IMR-90 (cell line): ENCODE results near the gene UGGT1. TPM values are rescaled to one million over a fixed set of nuclear protein-coding genes. Genes with fewer than 3 reads are reported as not detected.

Experiments used
- ATAC-seq: fragments of 200-7000 bp; cut with Tn5 transposase; 2 replicates; pipeline ENCODE4 v1.9.1; 2020; ENCODE audit warnings: low read depth, mild to moderate bottlenecking, moderate library complexity
- BruUV-seq: library from RNA; stranded (reverse); fragments of 400-500 nt; replicated peaks from 2 replicates; lab custom pipeline; 2021; lab: Mats Ljungman, UMichigan
- CTCF ChIA-PET: fragments of 300-600 bp; formaldehyde crosslinking; extraction: SDS; loops from one replicate; lab custom pipeline; 2021; ENCODE audit warnings: antibody characterized with exemption; lab: Yijun Ruan, JAX
- POLR2A ChIA-PET: fragments of 300-600 bp; sonication (Branson Sonifier 250); formaldehyde crosslinking; loops from one replicate; lab custom pipeline; 2022; ENCODE audit warnings: antibody characterized with exemption; ENCODE audit not compliant: unreplicated experiment; lab: Charles Lee
- DNase-seq: peaks from one replicate; pipeline ENCODE4 v3.0.0; 2013
- H2AFZ ChIP-seq: replicated peaks from 2 replicates; pipeline ENCODE3; 2013; ENCODE audit warnings: low read length, mild to moderate bottlenecking; ENCODE audit not compliant: poor library complexity
- H2AK5ac ChIP-seq: 2 replicates; pipeline ENCODE4 v1.6.1; 2013; ENCODE audit warnings: low read depth, low read length, inconsistent platforms
- H2AK9ac ChIP-seq: replicated peaks from 2 replicates; pipeline ENCODE3; 2013; ENCODE audit warnings: mild to moderate bottlenecking, low read depth, low read length, moderate library complexity; ENCODE audit not compliant: poor library complexity
- H2BK120ac ChIP-seq: 2 replicates; pipeline ENCODE4 v1.6.1; 2013; ENCODE audit warnings: low read depth, low read length, inconsistent platforms
- H2BK15ac ChIP-seq: 3 replicates; pipeline ENCODE4 v1.6.1; 2013; ENCODE audit warnings: low read depth, low read length, inconsistent platforms
- H2BK20ac ChIP-seq: 2 replicates; pipeline ENCODE4 v1.6.1; 2013; ENCODE audit warnings: low read depth, mild to moderate bottlenecking, inconsistent platforms, low read length, moderate library complexity
- H2BK5ac ChIP-seq: 2 replicates; pipeline ENCODE4 v1.6.1; 2013; ENCODE audit warnings: mild to moderate bottlenecking, low read depth, low read length, inconsistent platforms; ENCODE audit not compliant: poor library complexity, severe bottlenecking
- H3K14ac ChIP-seq: replicated peaks from 2 replicates; pipeline ENCODE4 v1.6.1; 2013; ENCODE audit warnings: low read depth, low read length, inconsistent platforms
- H3K18ac ChIP-seq: 2 replicates; pipeline ENCODE4 v1.6.1; 2013; ENCODE audit warnings: low read depth, low read length, control low read depth
- H3K23ac ChIP-seq: 2 replicates; pipeline ENCODE4 v1.6.1; 2013; ENCODE audit warnings: low read depth, low read length, inconsistent platforms
- H3K27ac ChIP-seq: 2 replicates; pipeline ENCODE4 v1.5.1; 2013; ENCODE audit warnings: mild to moderate bottlenecking, control low read depth, low read length; ENCODE audit not compliant: insufficient read depth
- H3K27me3 ChIP-seq: 2 replicates; pipeline ENCODE4 v1.6.1; 2013; ENCODE audit warnings: low read length; ENCODE audit not compliant: control insufficient read depth, insufficient read depth
- H3K36me3 ChIP-seq: 2 replicates; pipeline ENCODE4 v1.6.1; 2013; ENCODE audit warnings: low read length, mixed read lengths; ENCODE audit not compliant: control insufficient read depth, insufficient read depth
- H3K4ac ChIP-seq: 2 replicates; pipeline ENCODE4 v1.6.1; 2013; ENCODE audit warnings: low read depth, low read length, inconsistent platforms
- H3K4me1 ChIP-seq: 2 replicates; pipeline ENCODE4 v1.6.1; 2013; ENCODE audit warnings: low read length, mixed read lengths; ENCODE audit not compliant: control insufficient read depth, insufficient read depth
- H3K4me2 ChIP-seq: 2 replicates; pipeline ENCODE4 v1.6.1; 2013; ENCODE audit warnings: low read depth, mild to moderate bottlenecking, control low read depth, low read length, moderate library complexity
- H3K4me3 ChIP-seq: 2 replicates; pipeline ENCODE4 v1.5.1; 2013; ENCODE audit warnings: low read depth, mild to moderate bottlenecking, control low read depth, low read length, moderate library complexity; ENCODE audit not compliant: insufficient read depth
- H3K56ac ChIP-seq: 2 replicates; pipeline ENCODE4 v1.6.1; 2013; ENCODE audit warnings: low read length, inconsistent platforms; ENCODE audit not compliant: insufficient read depth; ENCODE audit errors: extremely low read depth
- H3K79me1 ChIP-seq, 2 experiments: 2 replicates each; pipeline ENCODE4 v1.6.1; 2013; ENCODE audit warnings: low read length in 2 of 2, inconsistent platforms in 1 of 2, low read depth in 1 of 2
- H3K9ac ChIP-seq: 2 replicates; pipeline ENCODE4 v1.6.1; 2013; ENCODE audit warnings: low read depth, low read length, control low read depth
- H3K9me1 ChIP-seq: 2 replicates; pipeline ENCODE4 v1.6.1; 2013; ENCODE audit warnings: low read length, inconsistent platforms; ENCODE audit not compliant: insufficient read depth
- H3K9me3 ChIP-seq: 2 replicates; pipeline ENCODE4 v1.6.1; 2013; ENCODE audit warnings: low read length; ENCODE audit not compliant: control insufficient read depth, insufficient read depth
- H4K20me1 ChIP-seq: 2 replicates; pipeline ENCODE4 v1.6.1; 2013; ENCODE audit warnings: low read length, inconsistent platforms; ENCODE audit not compliant: insufficient read depth
- H4K5ac ChIP-seq: 2 replicates; pipeline ENCODE4 v1.6.1; 2013; ENCODE audit warnings: mild to moderate bottlenecking, low read depth, low read length, control low read depth
- H4K8ac ChIP-seq, 2 experiments: 2 replicates each; pipeline ENCODE4 v1.6.1; 2013; ENCODE audit warnings: low read depth in 2 of 2, low read length in 2 of 2, control low read depth in 1 of 2, inconsistent platforms in 1 of 2
- H4K91ac ChIP-seq: 2 replicates; pipeline ENCODE4 v1.6.1; 2013; ENCODE audit warnings: low read depth, low read length, inconsistent platforms; ENCODE audit not compliant: insufficient read depth
- MAFK ChIP-seq: IDR thresholded peaks from 2 replicates; pipeline ENCODE4 v1.6.1; 2012; ENCODE audit warnings: low read depth, low read length, improper control_type of control experiment
- MXI1 ChIP-seq: IDR thresholded peaks from 2 replicates; pipeline ENCODE4 v1.6.1; 2012; ENCODE audit warnings: low read depth, mild to moderate bottlenecking, low read length, moderate library complexity, borderline replicate concordance
- WGBS, 2 experiments: methylation state at CpG; one replicate each; pipeline versions ENCODE4 v1.1.5 to v1.1.7; 2013; ENCODE audit warnings: missing lambda C conversion rate in 2 of 2; ENCODE audit not compliant: insufficient read length in 1 of 2; ENCODE audit errors: extremely low coverage in 2 of 2; 5-methylcytosine and 5-hydroxymethylcytosine counted together
- dilution Hi-C: fragments of 300-500 bp; cut with HindIII; formaldehyde crosslinking; loops from one replicate; pipeline ENCODE4 v1.14.3; 2018; ENCODE audit warnings: low sequenced_read_pairs; ENCODE audit not compliant: unreplicated experiment
- in situ Hi-C: fragments of 300-500 bp; cut with MboI; formaldehyde crosslinking; loops from 3 replicates; pipeline ENCODE4 v1.14.3; 2019; ENCODE audit warnings: low sequenced_read_pairs, inconsistent platforms, mixed read lengths
- intact Hi-C: fragments of 100-400 bp; cut with micrococcal nuclease; formaldehyde crosslinking; loops from 2 replicates; pipeline ENCODE4 v1.10.0; 2022
- polyA plus RNA-seq, 3 experiments: library from polyadenylated mRNA; depleted of rRNA; stranded (reverse); fragments of >200 nt; gene quantifications; 2 replicates each; pipeline ENCODE4 v1.2.3, GENCODE V29; 2012; ENCODE audit warnings: low replicate concordance in 1 of 3
- total RNA-seq: library from RNA; depleted of rRNA; stranded (reverse); fragments of >200 nt; gene quantifications from 2 replicates; pipeline ENCODE4 v1.2.3, GENCODE V29; 2012

Gene UGGT1
- total and polyA plus RNA-seq, 2 of the 4 experiments (the other 2 are of a cell fraction) = 26.1 to 71.3 TPM

GRCh38 chr2:128215897-128216642, 125.1 kb downstream of the UGGT1 start:
- Histone ChIP-seq H3K79me1 (no peaks in the 10 kb centered on the region), H3K27ac (no peak overlapping the region), H2BK15ac (no peak overlapping the region), H4K8ac (no peak overlapping the region), H3K9ac (no peak overlapping the region), H3K56ac (no peak overlapping the region), H3K14ac (no peak overlapping the region), H4K20me1 (no peaks in the 10 kb centered on the region), H2AFZ (no peak overlapping the region), H3K23ac (no peak overlapping the region), H3K18ac (no peak overlapping the region), H3K4me2 (no peak overlapping the region), H3K4ac (no peak overlapping the region), H2AK5ac (no peak overlapping the region), H2BK5ac (no peak overlapping the region), H3K4me1 (no peaks in the 10 kb centered on the region), H4K5ac (no peak overlapping the region), H2BK120ac (no peak overlapping the region), H4K91ac (no peak overlapping the region), H3K9me3 (no peaks in the 10 kb centered on the region; the same call in 1 of the 2 replicates), H2AK9ac (no peak overlapping the region), H3K36me3 (no peaks in the 10 kb centered on the region), H2BK20ac (no peak overlapping the region), H3K9me1 (no peaks in the 10 kb centered on the region), H3K4me3 (no peak overlapping the region), H3K27me3 (peaks cover 13% of the 10 kb centered on the region)
- ChIA-PET CTCF (no interaction called here), POLR2A (no interaction called here)
- DNase-seq (no peak), ATAC-seq (no peak)
- WGBS, 2 experiments = 90% methylated on average over 2 of the region's 10 CpGs; no CpG with 5 or more reads in 1 of the 2 experiments
- dilution Hi-C loops = no loop called here
- TF ChIP-seq MXI1 = no peak
- peak; percentile 46; the same call in 1 of the 2 replicates for TF ChIP-seq MAFK
- in situ Hi-C loops = no loop called here
- intact Hi-C loops = no loop called here
- no TSS peak for BruUV-seq
